TTC549 (cell line): Measurements from ENCODE around the gene POLR2I.
"Not testable (repeated sequence)": the region's sequence is repeated elsewhere in the genome, so short reads cannot be mapped to it uniquely, and the experiment has no call there.

Source experiments
- FAIRE-seq: peaks from 2 replicates; lab custom pipeline; 2012; peaks lifted over from hg19 to GRCh38; lab: Jason Lieb, UNC

The POLR2I gene

GRCh38 chr19:36114721-36115452 is at the start of gene POLR2I:
Gene POLR2I (minus strand): TSS chr19:36114875. CDS start chr19:36114856, 19 bp downstream.
- FAIRE-seq, result peak; percentile 94

DNA sequence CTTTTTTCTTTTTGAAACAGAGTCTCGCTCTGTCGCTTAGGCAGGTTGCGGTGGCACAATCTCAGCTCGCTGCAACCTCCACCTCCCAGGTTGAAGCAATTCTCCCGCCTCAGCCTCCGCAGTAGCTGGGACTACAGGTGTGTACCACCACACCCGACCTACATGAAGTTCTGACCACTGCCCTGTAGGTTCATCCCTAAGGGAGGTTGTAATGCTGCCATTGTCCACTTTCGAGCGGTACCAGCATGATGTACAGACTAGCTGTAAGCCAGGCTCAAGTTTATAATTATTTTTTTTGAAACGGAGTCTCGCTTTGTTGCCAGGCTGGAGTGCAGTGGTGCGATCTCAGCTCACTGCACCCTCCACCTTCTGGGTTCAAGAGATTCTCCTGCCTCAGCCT is 49.1 kb upstream of the POLR2I start:
- FAIRE-seq, result no peak

DNA sequence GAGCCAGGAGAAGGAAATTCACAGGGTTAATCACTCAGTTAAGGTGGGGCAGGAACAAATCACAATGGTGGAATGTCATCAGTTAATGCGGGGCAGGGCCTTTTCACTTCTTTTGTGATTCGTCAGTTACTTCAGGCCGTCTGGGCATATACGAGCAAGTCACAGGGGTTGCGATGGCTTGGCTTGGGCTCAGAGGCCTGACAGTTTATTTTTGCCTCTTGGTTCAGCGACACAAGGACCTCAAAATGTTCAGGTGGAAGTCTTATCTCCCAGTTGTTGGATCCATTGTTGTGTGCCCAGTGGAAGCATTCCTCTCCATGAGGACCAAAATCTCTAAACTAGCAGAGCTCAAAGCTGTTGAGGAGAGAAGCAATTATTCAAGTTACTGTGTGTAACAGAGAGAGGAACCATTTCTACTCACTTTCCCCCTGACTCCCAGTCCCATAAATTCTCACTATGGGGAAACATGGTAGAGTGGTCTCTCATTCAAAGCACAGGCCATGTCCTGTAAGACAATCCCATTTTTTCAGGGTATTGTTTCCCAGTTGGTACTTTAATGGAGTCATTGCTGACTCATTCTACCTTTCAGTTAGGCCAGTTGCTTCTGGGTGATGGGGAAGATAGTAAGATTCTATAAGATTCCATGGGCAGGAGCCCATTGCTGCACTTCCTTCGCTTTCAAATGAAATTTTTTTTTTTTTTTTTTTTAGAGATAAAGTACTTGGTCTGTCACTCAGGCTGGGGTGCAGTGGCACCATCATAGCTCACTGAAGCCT is 46.3 kb upstream of the POLR2I start:
- FAIRE-seq, result no peak

GRCh38 chr19:36153126-36153525 is 38.5 kb upstream of the POLR2I start:
- FAIRE-seq, result no peak

DNA sequence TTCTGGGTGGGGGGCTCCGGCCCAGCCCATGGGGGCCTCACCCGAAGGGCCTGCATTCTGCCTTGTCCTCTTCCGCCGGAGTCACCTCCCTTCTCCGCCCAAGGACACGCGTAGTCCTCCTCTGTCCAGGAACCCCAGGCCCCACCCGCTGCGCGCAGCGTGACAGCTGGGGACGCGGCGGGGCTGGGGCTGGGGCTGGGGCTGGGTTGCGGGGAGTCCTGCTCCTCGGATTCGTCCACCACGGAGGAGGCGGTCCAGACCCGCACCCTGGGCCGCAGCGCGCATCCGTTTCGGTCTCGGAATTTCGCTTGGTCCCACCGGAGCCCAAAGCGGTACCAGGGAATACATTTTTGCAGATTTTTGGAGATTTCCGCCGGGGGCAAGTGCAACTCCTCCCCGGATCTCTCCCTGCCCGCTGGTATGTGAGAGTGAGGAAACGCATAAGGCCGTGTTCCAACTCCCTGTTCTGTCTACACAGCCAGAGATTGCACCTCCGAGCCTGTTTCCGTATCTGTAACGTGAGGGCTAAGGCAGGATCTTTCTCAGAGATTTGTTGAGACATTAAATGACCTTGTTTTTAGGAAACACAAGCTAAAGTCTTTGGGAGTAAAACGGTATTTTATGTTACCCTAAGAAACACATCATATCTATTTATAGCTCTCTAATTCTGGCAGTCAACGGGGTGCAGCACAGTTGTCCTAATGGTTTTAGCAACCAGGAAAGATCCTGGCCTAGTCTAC is 37.8 kb upstream of the POLR2I start, which contains the start of gene COX7A1:
Gene COX7A1 (minus strand): TSS at position 96 of the 740 bp plus-strand sequence. CDS start 40 bp downstream, at position 56.
- no peak for FAIRE-seq

GRCh38 chr19:36152019-36152351 is 37.3 kb upstream of the POLR2I start:
- no peak for FAIRE-seq

- no peak for FAIRE-seq
These were observed 36.7 kb upstream of the POLR2I start for GRCh38 chr19:36151144-36152018.

GRCh38 chr19:36150586-36150985 is 35.9 kb upstream of the POLR2I start:
- FAIRE-seq, result no peak

GRCh38 chr19:36149673-36150406 is 35.2 kb upstream of the POLR2I start:
- FAIRE-seq, result no peak

DNA sequence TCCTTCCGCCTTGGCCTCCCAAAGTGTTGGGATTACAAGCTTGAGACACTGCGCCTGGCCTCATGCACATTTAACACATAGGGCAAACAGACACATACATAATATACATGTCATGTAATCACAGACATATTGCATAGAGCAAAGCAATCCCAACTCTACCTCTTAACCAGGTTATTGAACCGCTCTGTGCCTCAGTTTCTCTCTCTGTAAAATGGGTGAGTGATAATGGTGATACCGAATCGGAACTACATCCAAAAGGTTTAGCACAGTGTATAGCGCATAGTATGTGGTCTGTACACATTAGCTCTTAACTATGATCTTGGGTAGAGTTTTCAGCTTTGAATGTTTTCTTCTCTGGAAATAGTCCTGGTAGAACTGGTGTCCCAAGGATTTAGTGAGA is 29.9 kb upstream of the POLR2I start:
- FAIRE-seq, result no peak

GRCh38 chr19:36142496-36142895 is 27.8 kb upstream of the POLR2I start:
- no peak for FAIRE-seq

GRCh38 chr19:36142046-36142445 is 27.4 kb upstream of the POLR2I start:
- FAIRE-seq, result no peak

GRCh38 chr19:36141039-36141927 is 26.6 kb upstream of the POLR2I start:
- FAIRE-seq, result no peak

DNA sequence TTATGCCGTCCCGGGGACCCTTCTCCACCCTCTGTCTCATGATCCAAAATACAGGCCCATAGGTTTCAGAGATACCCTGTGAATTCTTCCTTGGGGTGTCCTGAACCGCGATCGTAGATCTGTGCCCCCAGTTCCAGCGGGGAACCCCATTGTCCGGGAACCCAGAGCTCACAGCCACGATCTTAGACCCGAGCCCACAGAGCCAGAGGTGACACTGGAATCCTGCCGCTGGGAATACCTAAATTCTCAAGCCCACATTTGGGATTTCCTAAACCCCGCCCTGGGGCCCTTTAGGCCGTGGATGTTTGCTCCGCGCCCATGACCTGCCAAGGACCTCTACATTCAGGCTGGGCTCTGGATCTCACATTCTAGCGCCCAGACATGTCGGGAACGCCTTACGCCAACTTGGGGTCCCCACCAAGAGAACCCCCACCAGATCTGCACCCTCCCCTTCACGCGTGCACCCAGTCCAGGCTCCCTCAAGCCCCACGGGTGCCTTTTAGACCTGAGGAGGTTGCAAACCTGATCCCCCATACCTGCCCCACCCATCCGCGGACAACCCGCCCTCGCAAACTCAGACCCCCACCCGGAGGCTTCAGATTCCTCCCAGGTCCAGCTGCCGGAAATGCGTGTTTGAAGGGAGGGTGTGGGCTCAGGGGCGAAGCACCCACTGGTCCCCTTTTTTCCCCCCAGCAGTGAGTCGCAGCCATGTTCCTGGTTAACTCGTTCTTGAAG is 25.8 kb upstream of the POLR2I start:
- no peak for FAIRE-seq

GRCh38 chr19:36139473-36140303 is 25.0 kb upstream of the POLR2I start, which contains the start of gene CAPNS1:
Gene CAPNS1 (plus strand): TSS chr19:36140066. CDS start chr19:36141012, 946 bp downstream.
- no peak for FAIRE-seq

DNA sequence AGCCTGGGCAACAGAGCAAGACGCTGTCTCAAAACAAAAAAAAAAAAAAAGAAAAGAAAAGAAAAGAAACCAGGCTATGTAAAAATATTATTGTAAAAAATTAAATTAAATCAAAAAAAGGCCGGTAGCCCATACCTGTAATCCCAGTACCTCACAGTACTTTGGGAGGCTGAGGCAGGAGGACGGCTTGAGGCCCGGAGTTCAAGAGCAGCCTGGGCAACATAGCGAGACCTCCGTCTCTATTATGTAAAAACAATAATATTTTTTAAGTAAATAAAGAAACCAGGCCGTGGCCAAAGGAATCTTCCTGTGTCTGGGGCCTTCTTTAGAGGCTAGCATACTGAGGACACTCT is 24.4 kb upstream of the POLR2I start:
- no peak for FAIRE-seq

GRCh38 chr19:36136964-36137686 is 22.4 kb upstream of the POLR2I start:
- no peak for FAIRE-seq

- FAIRE-seq, result not testable (repeated sequence)
These were observed 20.2 kb upstream of the POLR2I start for GRCh38 chr19:36134867-36135266.
